CD14-positive monocyte (primary cell): ENCODE data around the gene GRK5. TPM values are rescaled to one million over a fixed set of nuclear protein-coding genes. Genes with fewer than 3 reads are reported as not detected.

Source experiments
- DNase-seq, 3 donors: peaks; one replicate each; pipeline ENCODE4 v3.0.0-alpha.2; 2011 to 2022
- H2AFZ ChIP-seq: 2 replicates; pipeline ENCODE4 v1.6.0; 2012; ENCODE audit warnings: mild to moderate bottlenecking, low read depth, low read length, inconsistent platforms; ENCODE audit not compliant: insufficient read depth, poor library complexity, severe bottlenecking
- H3K27ac ChIP-seq, 2 donors: 1 replicate in 1 of 2; 2 replicates in 1 of 2; pipeline ENCODE4 v1.5.1; 2012 to 2013; ENCODE audit warnings: low read length in 2 of 2, control low read depth in 1 of 2, inconsistent platforms in 1 of 2, low read depth in 1 of 2, mild to moderate bottlenecking in 1 of 2
- H3K27me3 ChIP-seq, 2 donors: one replicate each; pipeline versions ENCODE4 v1.6.0 to v1.6.1; 2011 to 2013; ENCODE audit warnings: low read length in 2 of 2; ENCODE audit not compliant: control insufficient read depth in 2 of 2, insufficient read depth in 2 of 2
- H3K36me3 ChIP-seq, 2 donors: replicated peaks in 1 of 2; 1 replicate in 1 of 2; 2 replicates in 1 of 2; pipeline versions ENCODE4 v1.5.1 to v1.6.1; 2012 to 2013; ENCODE audit warnings: low read length in 2 of 2, control low read depth in 1 of 2, inconsistent platforms in 1 of 2, mild to moderate bottlenecking in 1 of 2; ENCODE audit not compliant: insufficient read depth in 2 of 2, control insufficient read depth in 1 of 2
- H3K4me1 ChIP-seq, 2 donors: 1 replicate in 1 of 2; 2 replicates in 1 of 2; pipeline versions ENCODE4 v1.5.1 to v1.6.1; 2012 to 2013; ENCODE audit warnings: low read length in 2 of 2, control low read depth in 1 of 2, inconsistent platforms in 1 of 2, mild to moderate bottlenecking in 1 of 2, moderate library complexity in 1 of 2; ENCODE audit not compliant: insufficient read depth in 2 of 2, control insufficient read depth in 1 of 2
- H3K4me2 ChIP-seq: replicated peaks from 2 replicates; pipeline ENCODE3; 2012; ENCODE audit warnings: low read length, moderate library complexity, mild to moderate bottlenecking; ENCODE audit not compliant: poor library complexity, severe bottlenecking; ENCODE audit errors: extremely low read depth
- H3K4me3 ChIP-seq, 3 experiments: fragments of 200-600 bp in 1 of 3; sonication (generic) in 1 of 3; replicated peaks in 1 of 3; 1 replicate in 2 of 3; 2 replicates in 1 of 3; pipeline ENCODE4 v1.5.1; 2011 to 2013; ENCODE audit warnings: low read length in 3 of 3, mild to moderate bottlenecking in 3 of 3, control low read depth in 2 of 3, low read depth in 2 of 3, inconsistent platforms in 1 of 3, moderate library complexity in 1 of 3
- H3K79me2 ChIP-seq: 2 replicates; pipeline ENCODE4 v1.6.0; 2012; ENCODE audit warnings: mild to moderate bottlenecking, control low read depth, inconsistent platforms, low read length, moderate library complexity; ENCODE audit not compliant: insufficient read depth
- H3K9ac ChIP-seq: 2 replicates; pipeline ENCODE4 v1.6.0; 2017; ENCODE audit warnings: low read length, mild to moderate bottlenecking; ENCODE audit not compliant: insufficient read depth, poor library complexity, severe bottlenecking
- H3K9me3 ChIP-seq, 2 donors: replicated peaks in 1 of 2; 1 replicate in 1 of 2; 2 replicates in 1 of 2; pipeline versions ENCODE4 v1.5.1 to v1.6.1; 2012 to 2013; ENCODE audit warnings: low read length in 2 of 2, control low read depth in 1 of 2; ENCODE audit not compliant: control insufficient read depth in 1 of 2, insufficient read depth in 1 of 2
- H4K20me1 ChIP-seq: 2 replicates; pipeline ENCODE4 v1.6.0; 2012; ENCODE audit warnings: mild to moderate bottlenecking, low read length, control low read depth, moderate library complexity; ENCODE audit not compliant: insufficient read depth
- H3K27ac Mint-ChIP-seq, 7 donors: one replicate each; pipeline ENCODE4 v1.8.0; 2020; ENCODE audit warnings: mild to moderate bottlenecking in 7 of 7, mixed read lengths in 7 of 7, moderate library complexity in 6 of 7, inconsistent platforms in 2 of 7
- H3K27me3 Mint-ChIP-seq, 3 donors: one replicate each; pipeline ENCODE4 v1.8.0; 2021 to 2022; ENCODE audit warnings: low read depth in 3 of 3, mild to moderate bottlenecking in 3 of 3, mixed read lengths in 3 of 3, moderate library complexity in 3 of 3, inconsistent platforms in 1 of 3
- H3K36me3 Mint-ChIP-seq, 2 donors: one replicate each; pipeline ENCODE4 v1.8.0; 2020; ENCODE audit warnings: mixed read lengths in 2 of 2, inconsistent platforms in 1 of 2, mild to moderate bottlenecking in 1 of 2
- H3K4me1 Mint-ChIP-seq: one replicate; pipeline ENCODE4 v1.8.0; 2020; ENCODE audit warnings: mild to moderate bottlenecking, mixed read lengths
- H3K4me3 Mint-ChIP-seq, 2 donors: one replicate each; pipeline ENCODE4 v1.8.0; 2020; ENCODE audit warnings: mild to moderate bottlenecking in 2 of 2, mixed read lengths in 2 of 2, moderate library complexity in 1 of 2
- H3K9me3 Mint-ChIP-seq, 7 donors: one replicate each; pipeline ENCODE4 v1.8.0; 2020 to 2022; ENCODE audit warnings: mixed read lengths in 7 of 7, mild to moderate bottlenecking in 6 of 7, moderate library complexity in 6 of 7, inconsistent platforms in 2 of 7
- CTCF ChIP-seq: fragments of 200-600 bp; IDR thresholded peaks from one replicate; pipeline ENCODE4 v1.8.0; 2022; ENCODE audit warnings: antibody characterized with exemption, mild to moderate bottlenecking
- WGBS: methylation state at CpG from one replicate; pipeline ENCODE4 v1.1.5; 2013; ENCODE audit warnings: missing lambda C conversion rate; ENCODE audit not compliant: insufficient coverage; 5-methylcytosine and 5-hydroxymethylcytosine counted together
- intact Hi-C, 2 donors: fragments of 100-400 bp; cut with micrococcal nuclease; formaldehyde crosslinking; loops; one replicate each; pipeline versions ENCODE4 v1.15.0 to v1.15.1; 2023
- polyA plus RNA-seq, 3 donors: library from polyadenylated mRNA; depleted of rRNA in 1 of 3; unstranded in 2 of 3; stranded (reverse) in 1 of 3; fragments of 300-500 nt in 2 of 3; fragments of >200 nt in 1 of 3; fragmentation: Illumina TruSeq in 2 of 3; gene quantifications; 1 replicate in 2 of 3; 2 replicates in 1 of 3; pipeline ENCODE4 v1.2.3, GENCODE V29; 2012 to 2021

Gene GRK5
- polyA plus RNA-seq, 3 donors: 1.2 to 6.5 (median 2.8) TPM

- Histone ChIP-seq H4K20me1 (no peaks in the 10 kb centered on the region), H3K27me3 (no peaks in the 10 kb centered on the region), H3K4me2 (peak within 1 kb of the TSS; percentile 79), H3K79me2 (peaks cover 25% of the 10 kb centered on the region), H3K9ac (peak within 1 kb of the TSS; percentile 80), H2AFZ (peak within 1 kb of the TSS; percentile 97), H3K4me3 (peak within 1 kb of the TSS; percentile 38 to 83 (median 75)), H3K27ac (peak within 1 kb of the TSS; percentile 76 to 92), H3K9me3 (no peaks in the 10 kb centered on the region), H3K36me3 (peaks cover 35 to 51% of the 10 kb centered on the region in 2 donors), H3K4me1 (peaks cover 22 to 28% of the 10 kb centered on the region in 2 donors)
- WGBS: under 1% methylated on average over 89 of the region's 90 CpGs
- Mint-ChIP-seq H3K27ac (peak within 1 kb of the TSS; percentile 88 to 95 (median 94)), H3K27me3 (peaks cover 0 to 1% (median 0%) of the 10 kb centered on the region in 3 donors), H3K4me1 (peaks cover 33% of the 10 kb centered on the region), H3K4me3 (peak within 1 kb of the TSS; percentile 85 to 94), H3K9me3 (no peaks in the 10 kb centered on the region), H3K36me3 (peaks cover 50 to 51% of the 10 kb centered on the region in 2 donors)
- intact Hi-C loops: loop anchor here in 1 of 2 donors (5.0 kb wide), 1 partner anchor 33 kb away; no protein-coding TSS in a partner anchor
- DNase-seq: peak; percentile 63 to 67 (median 65)
- TF ChIP-seq CTCF: no peak
Observed at GRCh38 chr10:119165171-119166117, 41.9 kb upstream of the GRK5 start, which contains the start of gene SFXN4. Gene SFXN4 (minus strand): TSS chr10:119165714. CDS start chr10:119165647, 67 bp downstream.

GRCh38 chr10:119166118-119166500 lies 41.3 kb upstream of the GRK5 start:
- Mint-ChIP-seq H3K36me3 (peaks cover 47 to 51% of the 10 kb centered on the region in 2 donors), H3K4me1 (peaks cover 33% of the 10 kb centered on the region), H3K27me3 (peaks cover 0 to 1% (median 0%) of the 10 kb centered on the region in 3 donors), H3K27ac (peak overlapping the region; percentile 88 to 95 (median 94)), H3K4me3 (peak overlapping the region; percentile 85 to 94), H3K9me3 (no peaks in the 10 kb centered on the region)
- peak overlapping the region; percentile 38 to 83 (median 75) for H3K4me3 ChIP-seq
- intact Hi-C loops: loop anchor here in 1 of 2 donors (5.0 kb wide), 1 partner anchor 34 kb away; no protein-coding TSS in a partner anchor
- WGBS: 43% methylated on average over 4 of the region's 7 CpGs
- no peaks in the 10 kb centered on the region for H4K20me1 ChIP-seq
- H3K36me3 ChIP-seq: peaks cover 36 to 51% of the 10 kb centered on the region in 2 donors
- peaks cover 25% of the 10 kb centered on the region for H3K79me2 ChIP-seq
- H3K4me1 ChIP-seq: peaks cover 22 to 28% of the 10 kb centered on the region in 2 donors
- H3K27me3 ChIP-seq: no peaks in the 10 kb centered on the region
- no peak for TF ChIP-seq CTCF
- H3K27ac ChIP-seq: peak overlapping the region; percentile 76 to 92
- no peak for DNase-seq
- H3K4me2 ChIP-seq: peak overlapping the region; percentile 79
- peak overlapping the region; percentile 80 for H3K9ac ChIP-seq
- H2AFZ ChIP-seq: peak overlapping the region; percentile 97
- H3K9me3 ChIP-seq: no peaks in the 10 kb centered on the region
